Activated naive CD8-positive, alpha-beta T cell treated with anti-CD3 and anti-CD28 coated beads, Interleukin-2, amount 50 U/mL, for 16 hours (primary cell): ENCODE results near the gene PROK2.

ENCODE experiments used
- DNase-seq: peaks from one replicate; pipeline ENCODE4 v3.0.0-alpha.2; 2020; ENCODE audit warnings: low read depth, low spot score

The PROK2 gene

GRCh38 chr3:71786551-71786950 is 1.6 kb upstream of the PROK2 start:
- no peak for DNase-seq

GRCh38 chr3:71786217-71786549 is 1.2 kb upstream of the PROK2 start:
- no peak for DNase-seq

DNA sequence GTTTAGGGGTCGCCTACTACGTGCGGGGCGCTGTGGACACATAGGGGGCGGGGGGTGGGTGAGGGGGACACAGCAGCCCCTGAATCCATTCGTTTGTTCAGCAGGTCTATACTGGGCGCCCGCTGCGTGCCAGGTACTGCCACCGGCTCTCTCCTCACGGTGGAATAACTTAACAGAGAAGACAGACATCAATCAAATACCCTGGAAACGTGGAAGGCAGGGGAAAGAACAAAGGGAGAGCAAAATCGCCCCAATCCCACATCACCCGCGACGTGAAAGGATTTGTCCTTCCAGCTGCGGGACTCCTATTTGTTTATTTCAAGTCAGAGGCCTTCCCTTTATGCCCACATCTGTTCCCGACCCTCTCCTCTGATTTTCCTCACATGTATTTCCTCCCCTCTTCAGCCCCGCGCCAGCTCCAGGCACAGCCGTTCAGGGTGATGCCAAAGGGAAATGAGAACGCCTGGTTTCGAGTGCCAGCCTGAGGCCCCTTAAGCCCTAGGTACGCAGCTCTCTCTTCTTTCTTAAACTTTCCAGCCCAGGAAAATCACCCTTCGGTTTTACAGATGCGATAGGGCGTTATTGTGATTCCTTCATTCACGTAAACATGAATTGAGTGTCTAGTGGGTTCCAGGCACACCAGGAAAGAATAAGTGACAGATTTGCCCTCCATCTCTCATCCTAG is 726 bp upstream of the PROK2 start:
- no peak for DNase-seq

- no peak for DNase-seq
These were observed 591 bp downstream of the PROK2 start for GRCh38 chr3:71784201-71784913.

DNA sequence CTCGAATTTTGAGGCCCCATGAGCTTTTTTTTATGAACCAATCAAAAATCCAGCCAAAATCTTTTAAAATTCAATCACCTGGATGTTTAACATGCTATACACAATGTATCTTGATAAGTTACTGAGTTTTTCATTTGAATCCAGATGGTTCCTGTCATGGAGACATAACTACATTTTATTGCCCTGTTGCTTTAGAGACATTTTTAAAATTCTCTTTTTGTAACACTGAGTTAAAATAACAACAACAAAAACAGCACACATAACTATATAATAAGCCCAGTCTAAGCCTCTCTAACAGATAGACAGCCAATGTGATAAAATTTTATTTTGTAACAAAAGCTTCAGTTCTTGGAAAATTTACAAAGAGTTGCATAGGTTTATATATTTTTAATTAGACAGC is 1.8 kb downstream of the PROK2 start:
- no peak for DNase-seq

DNA sequence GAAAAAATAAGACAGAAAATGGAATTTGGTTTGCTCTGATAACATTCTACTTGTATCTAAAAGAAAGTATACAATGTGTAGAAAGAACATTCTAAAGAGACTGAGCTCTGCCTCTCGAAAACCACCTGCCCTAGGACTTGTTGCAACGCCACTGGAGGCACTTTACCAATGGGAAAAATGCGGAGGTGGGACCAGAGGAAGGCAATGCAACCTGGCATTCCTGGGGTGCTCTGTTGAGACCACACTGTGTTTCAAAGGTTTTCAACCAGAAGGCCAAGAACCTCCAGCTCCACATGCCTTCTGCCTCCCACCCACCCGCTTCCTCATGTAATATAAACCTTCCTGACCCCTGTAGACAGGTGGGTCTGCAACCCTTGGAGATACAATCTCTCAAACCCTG is 4.5 kb downstream of the PROK2 start:
- no peak for DNase-seq

- no peak for DNase-seq
These were observed 5.1 kb downstream of the PROK2 start for GRCh38 chr3:71779674-71780377.

DNA sequence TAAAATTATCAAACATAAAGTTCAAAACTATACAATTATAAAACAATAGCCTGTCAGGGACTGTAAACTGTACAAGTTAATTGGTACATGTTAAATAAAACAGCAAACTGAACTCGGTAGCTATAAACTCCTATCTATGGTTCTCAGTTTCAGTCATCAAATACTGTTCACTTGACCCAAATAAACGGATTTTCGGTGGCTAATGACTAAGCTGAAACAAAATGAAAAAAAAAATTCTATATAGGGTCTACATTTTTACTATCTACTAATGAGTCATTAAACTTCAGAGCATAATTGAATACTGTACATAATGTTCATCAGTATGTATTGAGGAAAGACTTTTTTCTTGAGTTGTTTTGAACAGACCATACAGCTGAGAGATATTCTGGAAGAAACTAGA is 6.6 kb downstream of the PROK2 start:
- no peak for DNase-seq

DNA sequence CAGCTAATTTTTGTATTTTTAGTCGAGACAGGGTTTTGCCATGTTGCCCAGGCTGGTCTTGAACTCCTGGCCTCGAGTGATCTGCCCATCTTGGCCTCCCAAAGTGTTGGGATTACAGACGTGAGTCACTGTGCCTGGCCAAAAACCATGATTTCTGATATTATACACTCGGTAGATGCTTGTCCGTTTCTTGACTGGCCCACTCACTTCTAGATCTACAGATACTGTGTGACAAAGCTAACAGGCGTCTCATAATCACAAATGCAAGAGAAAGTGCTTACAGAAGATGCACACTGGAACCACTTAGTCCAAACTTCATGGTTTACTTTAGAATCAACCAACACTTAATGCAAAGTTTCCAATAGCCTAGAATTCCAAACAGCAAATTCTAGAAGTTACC is 8.4 kb downstream of the PROK2 start:
- DNase-seq = no peak

DNA sequence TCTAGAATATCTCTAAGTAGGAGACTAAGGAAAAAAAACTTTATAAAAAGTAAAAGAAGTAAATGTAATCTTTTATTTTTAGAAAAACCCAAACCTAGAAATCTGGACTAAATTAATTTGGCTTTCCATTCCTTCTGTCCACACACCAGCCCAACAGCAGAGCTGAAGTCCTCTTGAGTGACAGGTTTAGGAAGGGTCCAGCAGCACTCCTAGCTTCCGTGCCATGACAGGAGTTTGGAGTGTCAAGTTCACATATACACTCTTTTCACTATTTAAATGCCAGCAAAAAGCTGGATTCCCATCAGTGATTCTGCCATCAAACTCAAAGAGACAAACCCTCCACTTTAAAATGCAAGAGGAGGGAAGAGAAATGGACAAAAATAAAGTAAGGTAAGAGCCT is 13.1 kb downstream of the PROK2 start:
- no peak for DNase-seq

DNA sequence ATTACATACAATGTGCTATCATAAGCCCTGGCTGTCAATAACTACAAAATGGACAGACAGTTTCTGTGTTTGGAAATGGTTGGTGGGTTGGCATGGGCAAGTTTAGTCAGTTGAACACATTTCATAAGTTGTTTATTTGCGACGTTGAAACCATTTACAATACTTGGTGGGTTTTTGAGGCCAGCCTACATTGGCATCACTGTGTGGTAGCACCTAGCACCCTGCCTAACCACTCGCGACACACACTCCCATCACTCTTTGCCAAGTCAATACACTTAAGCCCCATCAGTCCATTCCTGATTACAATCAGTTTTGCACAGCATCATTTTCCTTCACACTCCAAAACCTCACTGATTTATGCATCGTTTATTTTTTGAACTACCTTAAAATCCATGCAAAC is 13.8 kb downstream of the PROK2 start:
- DNase-seq = no peak

- DNase-seq = no peak
These were observed 21.5 kb downstream of the PROK2 start for GRCh38 chr3:71763426-71763825.

GRCh38 chr3:71760140-71760539 is 24.8 kb downstream of the PROK2 start:
- no peak for DNase-seq

- no peak for DNase-seq
These were observed 25.5 kb downstream of the PROK2 start for GRCh38 chr3:71759401-71759800.

GRCh38 chr3:71758091-71758490 is 26.9 kb downstream of the PROK2 start:
- DNase-seq = no peak

DNA sequence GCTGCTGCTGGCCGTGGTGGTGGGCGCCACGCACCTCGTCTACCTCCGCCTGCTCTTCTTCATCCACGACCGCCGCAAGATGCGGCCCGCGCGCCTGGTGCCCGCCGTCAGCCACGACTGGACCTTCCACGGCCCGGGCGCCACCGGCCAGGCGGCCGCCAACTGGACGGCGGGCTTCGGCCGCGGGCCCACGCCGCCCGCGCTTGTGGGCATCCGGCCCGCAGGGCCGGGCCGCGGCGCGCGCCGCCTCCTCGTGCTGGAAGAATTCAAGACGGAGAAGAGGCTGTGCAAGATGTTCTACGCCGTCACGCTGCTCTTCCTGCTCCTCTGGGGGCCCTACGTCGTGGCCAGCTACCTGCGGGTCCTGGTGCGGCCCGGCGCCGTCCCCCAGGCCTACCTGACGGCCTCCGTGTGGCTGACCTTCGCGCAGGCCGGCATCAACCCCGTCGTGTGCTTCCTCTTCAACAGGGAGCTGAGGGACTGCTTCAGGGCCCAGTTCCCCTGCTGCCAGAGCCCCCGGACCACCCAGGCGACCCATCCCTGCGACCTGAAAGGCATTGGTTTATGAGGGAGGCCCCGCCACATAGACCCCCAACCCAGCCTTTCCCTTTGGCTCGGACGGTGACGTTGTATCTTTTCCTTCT is 30.2 kb downstream of the PROK2 start:
- no peak for DNase-seq

GRCh38 chr3:71753701-71754609 is 31.0 kb downstream of the PROK2 start, which contains the start of gene GPR27:
TSS of gene GPR27 (plus strand) at chr3:71753855. CDS start at chr3:71754050, 195 bp downstream.
- DNase-seq = no peak

- DNase-seq = no peak
These were observed 31.9 kb downstream of the PROK2 start for GRCh38 chr3:71752831-71753700.

DNA sequence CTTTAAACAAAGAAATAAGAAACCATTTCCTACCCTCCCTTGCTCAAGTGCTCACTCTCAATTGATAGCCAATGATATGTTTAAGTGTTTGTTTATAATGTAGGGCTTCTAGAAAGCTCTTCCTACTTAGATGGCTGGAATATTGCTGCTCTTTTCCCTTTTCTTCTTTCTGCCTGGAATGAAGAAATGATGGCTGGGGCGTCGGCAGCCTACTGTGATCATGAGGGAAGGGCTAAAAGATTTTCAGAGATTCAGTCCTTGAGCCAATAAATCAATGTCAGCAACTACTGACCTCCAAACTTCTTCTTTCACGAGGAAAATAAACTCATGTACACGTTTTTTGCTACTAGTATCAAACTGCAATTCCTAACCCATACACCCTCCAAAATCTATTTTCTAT is 33.3 kb downstream of the PROK2 start:
- no peak for DNase-seq

- no peak for DNase-seq
These were observed 40.2 kb downstream of the PROK2 start for GRCh38 chr3:71744738-71745137.
